HG03060 (cell line): ENCODE measurements around the gene BLNK.

Source experiments
- ATAC-seq: cut with Tn5 transposase; IDR thresholded peaks from one replicate; pipeline ENCODE4 v1.9.1; 2021; ENCODE audit warnings: low read depth, moderate number of reproducible peaks; ENCODE audit not compliant: unreplicated experiment

Gene BLNK

GRCh38 chr10:96165726-96166125, 105.6 kb downstream of the BLNK start:
- ATAC-seq, result no peak

GRCh38 chr10:96153070-96153469, 118.3 kb downstream of the BLNK start:
- ATAC-seq, result no peak

- no peak for ATAC-seq
Measured at GRCh38 chr10:96152437-96152836, 118.9 kb downstream of the BLNK start.
